Neural crest cell (in vitro differentiated cells): ENCODE data around the gene SRPX2. TPM values are rescaled to one million over a fixed set of nuclear protein-coding genes. Genes with fewer than 3 reads are reported as not detected.

Experiments used
- DNase-seq: peaks from one replicate; pipeline ENCODE4 v3.0.0; 2021; ENCODE audit warnings: low read depth, mixed read lengths, low spot score
- H3K27ac Mint-ChIP-seq: one replicate; pipeline ENCODE4 v1.8.0; 2021; ENCODE audit warnings: mild to moderate bottlenecking, mixed read lengths; ENCODE audit not compliant: unreplicated experiment
- H3K27me3 Mint-ChIP-seq: 2 replicates; pipeline ENCODE4 v1.8.0; 2021; ENCODE audit warnings: low read depth, mild to moderate bottlenecking, mixed read lengths
- H3K36me3 Mint-ChIP-seq: 2 replicates; pipeline ENCODE4 v1.8.0; 2021; ENCODE audit warnings: low read depth, mild to moderate bottlenecking, mixed read lengths
- H3K4me1 Mint-ChIP-seq: 2 replicates; pipeline ENCODE4 v1.8.0; 2021; ENCODE audit warnings: mixed read lengths
- H3K4me3 Mint-ChIP-seq: one replicate; pipeline ENCODE4 v1.8.0; 2021; ENCODE audit warnings: mild to moderate bottlenecking, mixed read lengths
- H3K9me3 Mint-ChIP-seq: 2 replicates; pipeline ENCODE4 v1.8.0; 2021; ENCODE audit warnings: mixed read lengths
- total RNA-seq: library from RNA; stranded (reverse); gene quantifications from 2 replicates; pipeline ENCODE4 v1.2.1, GENCODE V29; 2021
- TF ChIP-seq, protein P1 (sequence below): fragments of 200-600 bp; sonication (generic); conservative IDR thresholded peaks from 2 replicates; pipeline ENCODE4 v1.5.0; 2021; ENCODE audit warnings: antibody characterized with exemption, mild to moderate bottlenecking

The SRPX2 gene
- total RNA-seq, 1 donor from 2014 or later, result 0.35 TPM

DNA sequence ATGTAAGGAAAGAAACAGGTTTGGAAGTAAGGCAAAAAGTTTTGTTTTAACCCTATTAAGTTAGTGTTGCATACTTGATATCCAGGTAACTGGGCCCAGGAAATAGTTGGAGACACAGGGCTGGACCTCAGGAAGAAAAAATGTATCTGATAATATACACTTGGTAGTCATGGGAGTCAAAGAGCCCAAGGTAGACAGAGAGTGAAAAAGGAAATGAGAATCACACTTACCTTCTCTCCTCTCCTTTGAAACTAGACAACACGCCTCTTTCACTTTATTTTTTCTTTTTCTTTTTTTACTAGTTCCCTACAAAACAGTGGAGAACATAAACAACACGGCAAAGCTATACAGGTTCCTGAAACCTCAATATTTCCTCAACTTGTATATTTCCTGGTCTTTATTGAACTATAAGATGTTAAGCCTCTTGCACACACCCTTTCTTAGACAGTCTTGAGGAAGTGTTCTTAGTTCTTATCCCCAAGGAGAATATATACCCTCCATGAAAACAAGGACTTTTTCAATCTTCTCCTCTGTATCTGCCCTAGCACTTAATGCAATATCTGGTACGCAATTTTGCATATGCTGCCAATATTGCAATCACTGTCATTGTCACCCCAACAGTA lies 60.7 kb downstream of the SRPX2 start:
- Mint-ChIP-seq H3K4me1 (no peaks in the 10 kb centered on the region), H3K4me3 (no peak overlapping the region), H3K27ac (no peak overlapping the region), H3K36me3 (peaks cover 2% of the 10 kb centered on the region), H3K27me3 (peaks cover 5% of the 10 kb centered on the region), H3K9me3 (peaks cover 2% of the 10 kb centered on the region)
- no peak for DNase-seq
- TF ChIP-seq, protein P1, sequence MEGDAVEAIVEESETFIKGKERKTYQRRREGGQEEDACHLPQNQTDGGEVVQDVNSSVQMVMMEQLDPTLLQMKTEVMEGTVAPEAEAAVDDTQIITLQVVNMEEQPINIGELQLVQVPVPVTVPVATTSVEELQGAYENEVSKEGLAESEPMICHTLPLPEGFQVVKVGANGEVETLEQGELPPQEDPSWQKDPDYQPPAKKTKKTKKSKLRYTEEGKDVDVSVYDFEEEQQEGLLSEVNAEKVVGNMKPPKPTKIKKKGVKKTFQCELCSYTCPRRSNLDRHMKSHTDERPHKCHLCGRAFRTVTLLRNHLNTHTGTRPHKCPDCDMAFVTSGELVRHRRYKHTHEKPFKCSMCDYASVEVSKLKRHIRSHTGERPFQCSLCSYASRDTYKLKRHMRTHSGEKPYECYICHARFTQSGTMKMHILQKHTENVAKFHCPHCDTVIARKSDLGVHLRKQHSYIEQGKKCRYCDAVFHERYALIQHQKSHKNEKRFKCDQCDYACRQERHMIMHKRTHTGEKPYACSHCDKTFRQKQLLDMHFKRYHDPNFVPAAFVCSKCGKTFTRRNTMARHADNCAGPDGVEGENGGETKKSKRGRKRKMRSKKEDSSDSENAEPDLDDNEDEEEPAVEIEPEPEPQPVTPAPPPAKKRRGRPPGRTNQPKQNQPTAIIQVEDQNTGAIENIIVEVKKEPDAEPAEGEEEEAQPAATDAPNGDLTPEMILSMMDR, result no peak

DNA sequence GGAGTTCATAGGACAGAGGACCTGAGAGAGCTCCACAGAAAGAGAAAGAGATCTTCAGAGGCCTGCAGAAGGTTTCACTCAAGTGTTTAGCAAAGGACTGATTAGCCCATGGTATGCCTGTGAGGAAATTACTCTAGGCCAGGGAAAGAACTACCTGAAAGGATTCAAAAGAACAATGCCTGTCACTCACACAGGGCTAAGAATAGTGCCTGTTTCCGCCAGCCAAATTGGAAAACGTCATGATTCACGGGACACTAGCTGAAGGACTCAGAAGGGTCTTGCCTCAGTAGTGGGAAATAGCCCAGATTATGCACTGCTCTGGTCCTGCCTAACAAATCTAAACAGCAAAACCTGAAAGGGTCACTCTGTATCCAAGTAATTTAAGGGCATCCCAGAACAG lies 66.8 kb downstream of the SRPX2 start:
- H3K4me1 Mint-ChIP-seq, result peaks cover 5% of the 10 kb centered on the region
- peaks cover 8% of the 10 kb centered on the region for H3K9me3 Mint-ChIP-seq
- no peak overlapping the region for H3K4me3 Mint-ChIP-seq
- H3K27me3 Mint-ChIP-seq, result peaks cover 4% of the 10 kb centered on the region
- H3K27ac Mint-ChIP-seq, result no peak overlapping the region
- TF ChIP-seq, protein P1, result no peak
- DNase-seq, result no peak
- no peaks in the 10 kb centered on the region for H3K36me3 Mint-ChIP-seq

DNA sequence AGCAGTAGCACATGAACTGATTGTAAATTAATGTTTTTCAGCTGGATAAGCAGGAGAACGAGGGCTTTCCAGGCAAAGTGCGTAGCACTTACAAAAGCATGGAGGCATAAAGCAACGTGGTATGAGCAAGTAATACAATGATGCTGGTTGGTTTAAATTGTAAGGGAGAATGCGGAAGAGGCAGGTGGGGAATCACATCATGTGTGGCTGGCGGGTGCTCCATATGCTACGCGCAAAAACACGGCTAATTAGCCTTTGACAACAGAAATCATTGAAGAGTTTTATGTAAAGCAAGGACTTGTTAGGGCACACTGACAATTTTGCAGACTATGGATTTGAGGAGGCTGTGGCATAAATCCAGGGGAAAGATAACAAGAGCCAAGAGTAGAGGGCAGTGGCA lies 73.4 kb downstream of the SRPX2 start:
- H3K4me1 Mint-ChIP-seq, result peaks cover 9% of the 10 kb centered on the region
- H3K9me3 Mint-ChIP-seq, result no peaks in the 10 kb centered on the region
- peaks cover 2% of the 10 kb centered on the region for H3K36me3 Mint-ChIP-seq
- H3K27me3 Mint-ChIP-seq, result no peaks in the 10 kb centered on the region
- no peak overlapping the region for H3K4me3 Mint-ChIP-seq
- no peak overlapping the region for H3K27ac Mint-ChIP-seq
- DNase-seq, result no peak
- TF ChIP-seq, protein P1, result no peak

DNA sequence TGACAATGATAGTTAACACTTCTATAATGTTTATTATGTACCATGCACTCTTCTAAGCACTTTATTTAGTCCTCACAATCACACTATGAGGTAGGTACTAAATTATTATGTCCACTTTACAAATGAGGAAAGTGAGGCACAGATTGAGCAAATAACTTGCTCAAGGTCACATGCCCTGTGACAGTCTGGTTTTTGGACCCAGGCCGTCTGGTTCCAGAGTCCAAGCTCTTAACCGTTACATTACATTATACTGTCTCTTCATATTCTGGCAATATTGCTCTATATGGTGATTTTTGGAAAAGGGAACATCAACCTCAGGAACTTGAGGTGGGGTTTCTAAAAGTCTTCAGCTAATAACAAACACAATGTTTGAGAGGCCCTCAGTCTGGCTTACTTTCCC lies 75.1 kb downstream of the SRPX2 start:
- no peak for DNase-seq
- Mint-ChIP-seq H3K27ac (no peak overlapping the region), H3K9me3 (no peaks in the 10 kb centered on the region), H3K27me3 (no peaks in the 10 kb centered on the region), H3K36me3 (peaks cover 5% of the 10 kb centered on the region), H3K4me3 (no peak overlapping the region), H3K4me1 (peaks cover 9% of the 10 kb centered on the region)
- TF ChIP-seq, protein P1, result no peak

DNA sequence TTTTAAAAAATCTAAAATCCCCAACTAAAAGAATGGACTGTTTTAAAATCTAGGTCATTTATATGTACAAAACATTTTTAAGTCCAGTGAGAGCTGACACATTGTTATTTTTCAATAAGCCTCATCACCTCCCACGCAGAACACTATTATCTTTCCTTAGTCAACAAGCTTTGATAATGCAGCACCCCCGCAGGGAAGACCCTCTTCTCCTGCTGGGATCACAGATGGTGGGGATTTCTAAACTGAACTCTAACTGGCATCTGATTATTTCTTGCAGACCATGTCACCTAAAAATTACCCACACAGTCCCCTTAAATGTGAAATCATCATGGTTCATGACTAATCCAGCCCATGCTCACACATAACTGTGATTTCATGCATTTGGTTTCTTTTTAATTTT lies 76.3 kb downstream of the SRPX2 start:
- TF ChIP-seq, protein P1, result no peak
- Mint-ChIP-seq H3K4me3 (no peak overlapping the region), H3K9me3 (peaks cover 4% of the 10 kb centered on the region)

More for the DNA sequence above, 76.3 kb downstream of the SRPX2 start:
- H3K4me1 Mint-ChIP-seq, result peaks cover 9% of the 10 kb centered on the region
- no peak for DNase-seq
- no peaks in the 10 kb centered on the region for H3K27me3 Mint-ChIP-seq
- peaks cover 5% of the 10 kb centered on the region for H3K36me3 Mint-ChIP-seq
- H3K27ac Mint-ChIP-seq, result no peak overlapping the region
